OCI-M2 (cell line): Measurements from ENCODE around the gene REEP3.

ENCODE experiments used
- DNase-seq: peaks from one replicate; lab custom pipeline; 2025; ENCODE audit not compliant: unreplicated experiment; lab: John Stamatoyannopoulos, UW

REEP3 gene

GRCh38 chr10:63505562-63505961 lies 15.6 kb upstream of the REEP3 start:
- no peak for DNase-seq

- DNase-seq: no peak
Observed at GRCh38 chr10:63506554-63506953, 14.6 kb upstream of the REEP3 start.

DNA sequence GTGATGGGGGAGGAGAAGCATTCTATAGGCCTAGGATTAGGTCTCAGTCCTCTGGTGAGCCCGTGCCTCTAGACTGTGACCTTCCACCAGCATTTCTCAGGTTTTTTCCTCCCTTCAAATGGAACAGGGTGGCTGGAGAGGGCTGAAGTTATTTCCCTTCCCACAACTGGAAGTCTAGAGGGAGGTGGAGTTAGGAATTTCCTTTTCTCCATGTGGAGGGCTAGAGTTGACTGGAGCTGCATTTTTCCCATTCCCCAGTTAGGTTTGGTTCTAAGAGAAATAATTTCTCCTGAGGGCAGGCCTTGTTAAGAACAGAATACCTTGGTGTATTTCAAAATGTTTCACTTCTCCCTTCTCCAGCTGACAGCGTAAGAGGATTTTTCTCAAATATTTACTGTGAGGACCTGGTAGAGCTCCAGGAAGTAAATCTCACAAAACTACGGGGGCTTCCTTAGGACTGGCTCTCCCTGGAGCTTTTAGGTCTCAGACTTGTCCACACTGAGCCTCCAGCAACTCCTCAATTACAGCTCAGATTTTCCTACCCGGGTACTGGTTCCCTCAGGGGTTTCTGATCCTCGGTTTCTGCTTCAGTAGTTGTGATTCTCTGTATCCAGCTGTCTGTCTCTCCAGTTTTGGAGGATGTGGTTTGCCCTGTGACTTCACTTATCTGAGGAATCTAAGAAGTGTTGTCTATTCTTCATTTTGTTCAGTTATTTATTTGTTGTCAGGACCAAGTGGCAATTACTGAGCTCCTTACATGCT lies 6.0 kb upstream of the REEP3 start:
- no peak for DNase-seq

DNA sequence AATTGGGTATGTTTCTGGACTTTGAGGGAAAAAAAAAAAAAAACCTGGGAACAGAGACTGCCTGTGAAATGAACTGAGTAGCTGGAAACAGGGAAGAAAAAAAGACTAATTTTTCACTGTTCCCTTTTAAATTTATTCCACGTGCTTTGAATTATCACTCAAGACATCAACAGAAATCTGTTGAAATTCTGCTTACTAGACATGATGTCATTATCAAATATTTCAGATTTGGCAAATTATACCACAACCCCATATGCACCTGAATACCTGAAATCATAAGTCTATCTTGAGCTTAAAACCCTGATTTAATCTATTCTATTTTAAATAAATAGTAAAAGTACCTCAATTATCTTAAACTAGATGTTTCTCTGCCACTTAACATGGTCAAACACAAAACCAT lies 5.0 kb upstream of the REEP3 start:
- DNase-seq: no peak

DNA sequence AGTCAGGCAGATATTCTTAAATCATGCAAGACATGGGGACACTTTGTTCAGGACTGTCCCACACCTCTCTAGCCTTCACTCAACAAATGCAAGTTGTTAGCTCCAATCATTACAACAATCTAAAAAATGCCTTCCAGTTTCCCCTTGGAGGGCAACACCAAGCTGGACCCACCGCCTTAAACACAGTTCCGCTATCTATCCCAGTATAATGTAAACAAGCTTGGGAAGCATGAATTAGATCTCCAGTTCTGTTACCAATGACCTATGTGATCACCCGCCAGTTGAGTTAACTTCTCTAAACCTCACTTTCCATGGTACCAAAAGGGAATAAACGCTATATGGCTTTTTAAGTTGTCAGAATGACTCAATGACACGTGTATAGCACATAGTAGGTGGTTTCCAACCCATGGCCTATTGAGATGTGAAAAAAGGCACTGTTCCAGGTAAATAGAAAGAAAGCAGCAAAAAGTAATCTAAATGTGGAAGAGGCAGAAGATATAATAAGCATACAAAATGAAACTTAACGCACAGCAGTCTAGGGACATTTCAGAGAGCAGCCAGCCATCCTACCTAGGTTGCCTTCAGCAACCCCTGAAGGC lies 2.4 kb upstream of the REEP3 start:
- DNase-seq: no peak

DNA sequence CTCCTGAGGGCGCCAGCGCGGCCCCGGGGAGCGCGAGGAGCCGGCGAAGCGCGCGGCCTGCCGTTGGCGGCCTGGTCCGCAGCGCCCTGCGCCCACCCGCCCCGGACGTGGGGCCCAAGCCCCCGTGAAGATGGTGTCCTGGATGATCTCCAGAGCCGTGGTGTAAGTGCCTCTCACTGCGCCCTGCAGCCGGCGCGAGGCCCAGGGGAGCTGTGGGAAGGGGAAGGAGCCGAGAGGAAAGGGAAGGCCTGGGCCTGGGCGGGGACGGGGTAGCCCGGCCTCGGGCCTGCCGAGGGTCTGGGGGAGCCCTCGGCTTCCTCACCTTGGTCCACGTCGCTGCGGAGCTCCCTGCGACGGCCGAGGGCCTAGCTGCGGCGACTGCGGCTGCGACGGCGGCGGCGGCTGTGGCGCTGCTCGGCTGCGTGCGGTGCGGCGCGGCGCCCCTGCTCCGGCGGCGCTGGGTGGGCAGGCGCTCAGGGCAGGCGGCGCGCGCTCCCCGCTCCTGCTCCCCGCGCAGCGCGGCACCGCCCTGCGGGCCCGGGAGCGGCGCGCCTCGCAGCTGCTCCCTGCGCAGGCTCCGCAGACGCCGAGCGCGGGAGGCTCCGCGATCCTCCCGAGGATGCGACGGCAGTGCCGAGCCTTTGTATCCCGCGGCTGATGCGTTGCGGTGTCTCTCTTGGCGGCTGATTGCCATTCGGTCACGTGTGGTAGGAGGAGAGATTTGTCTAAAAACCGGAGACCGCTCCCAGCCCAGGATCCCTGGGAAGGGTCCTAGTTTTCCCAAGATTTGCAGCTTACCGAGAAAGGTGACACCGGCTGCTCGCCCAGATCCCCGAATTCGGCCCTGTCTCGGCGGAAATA lies 445 bp downstream of the REEP3 start:
- DNase-seq: no peak

- DNase-seq: no peak
Observed at GRCh38 chr10:63522277-63522687, 1.1 kb downstream of the REEP3 start.

DNA sequence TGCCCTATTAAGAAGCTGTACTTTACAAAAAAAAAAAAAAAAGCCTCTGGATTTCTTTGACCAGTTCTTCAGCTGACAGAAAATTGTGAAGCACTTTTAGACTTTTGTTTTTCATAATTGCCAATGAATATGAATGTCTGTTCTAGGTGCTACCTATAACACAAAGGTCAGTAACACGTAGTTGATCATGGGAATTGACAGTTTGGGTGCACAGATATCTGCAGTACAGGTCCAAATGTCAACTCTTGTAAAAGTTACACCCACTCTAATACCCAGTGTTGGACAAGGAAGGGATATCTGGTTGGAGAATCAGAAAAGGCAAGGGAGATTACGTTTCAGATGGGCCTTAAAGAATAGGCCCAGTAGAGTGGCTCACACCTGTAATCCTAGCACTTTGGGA lies 1.8 kb downstream of the REEP3 start:
- DNase-seq: no peak

GRCh38 chr10:63525021-63525420 lies 3.8 kb downstream of the REEP3 start:
- no peak for DNase-seq

- DNase-seq: no peak
Observed at GRCh38 chr10:63527401-63527800, 6.2 kb downstream of the REEP3 start.

DNA sequence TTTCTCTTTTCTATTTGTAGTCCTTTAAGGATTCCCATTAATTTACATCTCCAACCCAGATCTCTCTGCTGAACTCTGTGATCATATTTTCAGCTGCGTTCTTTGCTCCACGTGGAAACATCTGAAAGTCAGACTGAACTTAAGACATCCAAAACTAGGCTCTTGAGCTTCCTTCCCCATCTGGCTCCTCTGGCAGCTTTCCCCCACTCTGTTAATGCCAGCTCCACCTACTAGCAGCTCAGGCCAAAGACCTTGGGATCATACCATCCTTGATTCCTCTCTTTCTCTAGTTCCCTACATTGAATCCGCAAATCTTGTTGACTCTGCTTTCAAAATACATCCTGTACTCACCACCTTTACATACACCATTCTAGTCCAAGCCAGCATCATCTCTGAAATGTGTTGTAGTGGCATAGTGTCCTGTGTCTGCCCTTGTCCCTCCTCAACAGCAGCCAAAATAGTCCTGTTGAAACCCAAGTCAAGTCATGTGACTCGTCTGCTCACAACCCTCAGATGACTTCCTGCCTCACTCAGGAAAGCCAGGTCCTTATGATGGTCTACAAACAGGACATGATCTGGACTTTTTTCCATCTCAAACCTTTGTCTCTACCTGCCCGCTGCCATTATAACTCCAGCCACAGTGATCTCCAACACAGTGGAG lies 7.0 kb downstream of the REEP3 start:
- no peak for DNase-seq

DNA sequence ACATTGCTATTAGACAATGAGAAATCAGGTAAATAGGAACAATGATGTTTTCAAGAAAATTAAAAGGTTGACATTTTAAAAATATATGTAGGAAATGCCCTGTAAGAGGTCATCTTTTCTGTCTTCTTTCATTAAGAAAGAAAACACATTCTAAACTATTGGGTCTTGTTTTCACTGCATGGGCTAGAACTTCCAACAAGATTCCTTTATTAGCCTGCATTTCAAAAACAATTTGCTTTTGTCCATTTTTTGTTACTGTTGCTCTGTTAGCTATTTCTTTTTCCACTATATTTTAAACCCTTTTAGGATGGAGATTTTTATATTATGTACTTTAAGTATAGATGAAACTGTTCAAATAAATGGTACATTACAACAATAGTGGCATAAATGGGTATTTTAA lies 9.2 kb downstream of the REEP3 start:
- no peak for DNase-seq

DNA sequence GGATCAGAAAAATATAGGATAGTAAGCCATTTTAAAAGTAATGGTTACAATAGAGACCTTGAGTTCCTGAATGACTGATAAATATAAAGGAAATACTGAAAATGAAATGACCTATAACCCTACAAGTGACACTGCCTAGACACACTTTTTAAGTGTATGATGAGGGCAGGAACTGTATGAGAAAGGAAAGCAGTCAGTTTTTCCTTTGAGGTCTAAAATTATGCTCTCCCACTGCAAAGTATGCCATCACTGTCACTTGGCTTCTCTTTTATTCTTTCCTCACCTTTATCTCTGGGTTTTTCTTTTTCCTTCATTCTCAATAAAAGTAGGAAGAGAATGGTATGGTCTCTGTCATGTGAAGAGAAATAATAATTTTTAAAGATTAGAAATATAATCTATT lies 13.5 kb downstream of the REEP3 start:
- no peak for DNase-seq

GRCh38 chr10:63536698-63537097 lies 15.5 kb downstream of the REEP3 start:
- no peak for DNase-seq

- DNase-seq: no peak
Observed at GRCh38 chr10:63537536-63537935, 16.3 kb downstream of the REEP3 start.

GRCh38 chr10:63539377-63539776 lies 18.2 kb downstream of the REEP3 start:
- DNase-seq: no peak

GRCh38 chr10:63539994-63540393 lies 18.8 kb downstream of the REEP3 start:
- DNase-seq: no peak

- no peak for DNase-seq
Observed at GRCh38 chr10:63542835-63543575, 21.8 kb downstream of the REEP3 start.

DNA sequence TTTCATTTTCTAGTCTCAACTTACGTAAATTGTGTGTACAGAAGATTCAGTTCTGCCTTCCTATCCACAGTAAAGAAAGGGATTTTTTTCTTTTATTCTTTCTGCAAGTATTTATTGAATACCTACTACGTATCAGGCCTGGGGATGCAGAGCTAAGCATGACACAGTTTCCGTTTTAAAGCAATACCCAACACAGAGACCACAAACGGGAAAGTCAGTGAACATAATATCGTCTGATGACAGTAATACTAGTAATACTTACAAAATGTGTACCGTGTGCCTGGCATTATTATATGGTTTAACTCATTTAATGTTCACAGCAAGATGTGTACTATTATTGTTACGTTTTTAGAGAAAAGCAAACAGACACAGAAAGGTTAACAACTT lies 22.4 kb downstream of the REEP3 start:
- no peak for DNase-seq

- DNase-seq: no peak
Observed at GRCh38 chr10:63544418-63544817, 23.2 kb downstream of the REEP3 start.
